Coronary artery (tissue), 2 donors: Measurements from ENCODE around the gene KYNU.

Experiments
- DNase-seq: peaks from one replicate; pipeline ENCODE4 v3.0.0-alpha.2; 2017; ENCODE audit warnings: low spot score
- H3K27ac ChIP-seq, 2 donors: fragments of 200-600 bp; sonication (generic); one replicate each; pipeline ENCODE4 v1.5.1; 2016 to 2019
- H3K4me3 ChIP-seq: fragments of 200-600 bp; sonication (generic); 2 replicates; pipeline ENCODE4 v1.5.1; 2016; ENCODE audit warnings: mild to moderate bottlenecking, moderate library complexity
- CTCF ChIP-seq: fragments of 200-600 bp; sonication (generic); IDR thresholded peaks from one replicate; pipeline ENCODE4 v1.5.1; 2019; ENCODE audit warnings: antibody characterized with exemption

KYNU gene

GRCh38 chr2:142936629-142937028, 59.2 kb downstream of the KYNU start:
- no peak for DNase-seq
- H3K27ac ChIP-seq: no peak overlapping the region
- no peak overlapping the region for H3K4me3 ChIP-seq
- TF ChIP-seq CTCF: no peak

- Histone ChIP-seq H3K4me3 (no peak overlapping the region), H3K27ac (no peak overlapping the region)
Observed at GRCh38 chr2:142937347-142937746, 59.9 kb downstream of the KYNU start.

GRCh38 chr2:142938240-142938639, 60.8 kb downstream of the KYNU start:
- no peak for DNase-seq
- TF ChIP-seq CTCF: no peak
- Histone ChIP-seq H3K27ac (no peak overlapping the region), H3K4me3 (no peak overlapping the region)

More at GRCh38 chr2:142937347-142937746, 59.9 kb downstream of the KYNU start:
- DNase-seq: no peak
- no peak for TF ChIP-seq CTCF

- no peak for TF ChIP-seq CTCF
- no peak for DNase-seq
- no peak overlapping the region for H3K4me3 ChIP-seq
- H3K27ac ChIP-seq: no peak overlapping the region
Observed at GRCh38 chr2:142940606-142941223, 63.3 kb downstream of the KYNU start.

GRCh38 chr2:142942690-142943089, 65.2 kb downstream of the KYNU start:
- TF ChIP-seq CTCF: no peak

GRCh38 chr2:142944264-142944663, 66.8 kb downstream of the KYNU start:
- Histone ChIP-seq H3K4me3 (no peak overlapping the region), H3K27ac (no peak overlapping the region)
- no peak for TF ChIP-seq CTCF
- no peak for DNase-seq

More at GRCh38 chr2:142942690-142943089, 65.2 kb downstream of the KYNU start:
- no peak for DNase-seq
- H3K4me3 ChIP-seq: no peak overlapping the region
- no peak overlapping the region for H3K27ac ChIP-seq

GRCh38 chr2:142944721-142945120, 67.3 kb downstream of the KYNU start:
- no peak for TF ChIP-seq CTCF
- no peak overlapping the region for H3K27ac ChIP-seq
- H3K4me3 ChIP-seq: no peak overlapping the region
- DNase-seq: no peak
